DND-41 (cell line): Measurements from ENCODE around the gene KASH5.
"Not testable (repeated sequence)": the region's sequence is repeated elsewhere in the genome, so short reads cannot be mapped to it uniquely, and the experiment has no call there.

Experiments used
- ATAC-seq: fragments of 200-7000 bp; cut with Tn5 transposase; 3 replicates; pipeline ENCODE4 v1.9.1; 2021; ENCODE audit warnings: low read depth; ENCODE audit not compliant: insufficient read depth
- DNase-seq: peaks from one replicate; pipeline ENCODE4 v3.0.0-alpha.2; 2020
- H2AFZ ChIP-seq: 2 replicates; pipeline ENCODE4 v1.6.0; 2012; ENCODE audit warnings: low read depth, low read length
- H3K27ac ChIP-seq: 2 replicates; pipeline ENCODE4 v1.5.1; 2012; ENCODE audit warnings: low read length, inconsistent platforms
- H3K27me3 ChIP-seq: fragments of 200-600 bp; sonication (generic); 2 replicates; pipeline ENCODE4 v1.6.0; 2012; ENCODE audit warnings: low read length, mild to moderate bottlenecking, inconsistent platforms; ENCODE audit not compliant: insufficient read depth, poor library complexity
- H3K36me3 ChIP-seq: 2 replicates; pipeline ENCODE4 v1.5.1; 2012; ENCODE audit warnings: low read length, inconsistent platforms; ENCODE audit not compliant: insufficient read depth
- H3K4me1 ChIP-seq: 2 replicates; pipeline ENCODE4 v1.5.1; 2012; ENCODE audit warnings: mild to moderate bottlenecking, low read length; ENCODE audit not compliant: insufficient read depth
- H3K4me2 ChIP-seq: 2 replicates; pipeline ENCODE4 v1.6.0; 2012; ENCODE audit warnings: mild to moderate bottlenecking, moderate library complexity, low read length, inconsistent platforms; ENCODE audit not compliant: insufficient read depth
- H3K4me3 ChIP-seq, 2 experiments: fragments of 200-600 bp in 1 of 2; shearing (Covaris generic) in 1 of 2; 2 replicates each; pipeline ENCODE4 v1.5.1; 2012 to 2016; ENCODE audit warnings: inconsistent platforms in 2 of 2, low read length in 2 of 2, mild to moderate bottlenecking in 2 of 2, low read depth in 1 of 2, moderate library complexity in 1 of 2
- H3K79me2 ChIP-seq: 2 replicates; pipeline ENCODE4 v1.6.0; 2012; ENCODE audit warnings: low read length, inconsistent platforms; ENCODE audit not compliant: insufficient read depth
- H3K9ac ChIP-seq: 2 replicates; pipeline ENCODE4 v1.6.0; 2012; ENCODE audit warnings: low read depth, mild to moderate bottlenecking, inconsistent platforms, low read length, moderate library complexity
- H3K9me3 ChIP-seq: 2 replicates; pipeline ENCODE4 v1.5.1; 2012; ENCODE audit warnings: low read length, moderate library complexity, mild to moderate bottlenecking, inconsistent platforms; ENCODE audit not compliant: insufficient read depth, severe bottlenecking
- H4K20me1 ChIP-seq: 2 replicates; pipeline ENCODE4 v1.6.0; 2012; ENCODE audit warnings: low read length; ENCODE audit not compliant: insufficient read depth
- CTCF ChIP-seq: IDR thresholded peaks from 2 replicates; pipeline ENCODE4 v1.5.1; 2012; ENCODE audit warnings: borderline replicate concordance, low read length, moderate library complexity, mild to moderate bottlenecking; ENCODE audit not compliant: poor library complexity, severe bottlenecking; ENCODE audit errors: extremely low read depth
- EZH2 ChIP-seq: IDR thresholded peaks from 3 replicates; pipeline ENCODE4 v1.6.1; 2012; ENCODE audit warnings: borderline replicate concordance, low read depth, mild to moderate bottlenecking, moderate library complexity, low read length, inconsistent platforms; ENCODE audit not compliant: severe bottlenecking

The KASH5 gene

GRCh38 chr19:49459388-49459787 lies 71.3 kb downstream of the KASH5 start:
- no peaks in the 10 kb centered on the region for H3K9me3 ChIP-seq
- H3K4me3 ChIP-seq, result no peak overlapping the region
- TF ChIP-seq CTCF (no peak), EZH2 (no peak)
- peaks cover 46% of the 10 kb centered on the region for H3K36me3 ChIP-seq
- ATAC-seq (0 out of 3 replicates have a peak, but pooled peaks have one; percentile 31), DNase-seq (no peak)
- H3K4me2 ChIP-seq, result no peak overlapping the region
- no peak overlapping the region for H3K27ac ChIP-seq
- H4K20me1 ChIP-seq, result no peaks in the 10 kb centered on the region
- peaks cover 5% of the 10 kb centered on the region for H3K4me1 ChIP-seq
- no peak overlapping the region for H3K9ac ChIP-seq
- H2AFZ ChIP-seq, result no peak overlapping the region
- peaks cover 35% of the 10 kb centered on the region for H3K79me2 ChIP-seq
- H3K27me3 ChIP-seq, result no peaks in the 10 kb centered on the region

- not testable (repeated sequence) for H3K4me3 ChIP-seq, H3K27me3 ChIP-seq, H3K4me2 ChIP-seq, ATAC-seq, H3K9me3 ChIP-seq, H3K4me1 ChIP-seq, H3K27ac ChIP-seq, H3K9ac ChIP-seq, H4K20me1 ChIP-seq, H2AFZ ChIP-seq, DNase-seq
- Histone ChIP-seq H3K79me2 (peaks cover 20% of the 10 kb centered on the region), H3K36me3 (peaks cover 53% of the 10 kb centered on the region)
Observed at GRCh38 chr19:49461130-49461529, 73.1 kb downstream of the KASH5 start.

- no peaks in the 10 kb centered on the region for H3K4me1 ChIP-seq
- no peak overlapping the region for H2AFZ ChIP-seq
- H3K4me3 ChIP-seq, result no peak overlapping the region
- H3K9me3 ChIP-seq, result no peaks in the 10 kb centered on the region
- peaks cover 53% of the 10 kb centered on the region for H3K36me3 ChIP-seq
- no peak for DNase-seq
- no peak overlapping the region for H3K4me2 ChIP-seq
- no peak overlapping the region for H3K9ac ChIP-seq
- peaks cover 15% of the 10 kb centered on the region for H3K79me2 ChIP-seq
- TF ChIP-seq CTCF (no peak), EZH2 (no peak)
- H4K20me1 ChIP-seq, result no peaks in the 10 kb centered on the region
- no peaks in the 10 kb centered on the region for H3K27me3 ChIP-seq
- H3K27ac ChIP-seq, result no peak overlapping the region
- ATAC-seq, result no peak
Observed at GRCh38 chr19:49461656-49462055, 73.6 kb downstream of the KASH5 start.

- no peaks in the 10 kb centered on the region for H4K20me1 ChIP-seq
- no peak overlapping the region for H3K4me2 ChIP-seq
- no peak overlapping the region for H2AFZ ChIP-seq
- H3K9ac ChIP-seq, result no peak overlapping the region
- TF ChIP-seq CTCF (no peak), EZH2 (no peak)
- H3K79me2 ChIP-seq, result peaks cover 11% of the 10 kb centered on the region
- peaks cover 57% of the 10 kb centered on the region for H3K36me3 ChIP-seq
- ATAC-seq (no peak), DNase-seq (no peak)
- H3K4me3 ChIP-seq, result no peak overlapping the region
- H3K4me1 ChIP-seq, result no peaks in the 10 kb centered on the region
- no peaks in the 10 kb centered on the region for H3K9me3 ChIP-seq
- no peaks in the 10 kb centered on the region for H3K27me3 ChIP-seq
- no peak overlapping the region for H3K27ac ChIP-seq
Observed at GRCh38 chr19:49462492-49462891, 74.4 kb downstream of the KASH5 start.
